ENCODE results near the gene CTNNA1.
"Not testable (repeated sequence)": the region's sequence is repeated elsewhere in the genome, so short reads cannot be mapped to it uniquely, and the experiment has no call there.

Gene CTNNA1

DNA sequence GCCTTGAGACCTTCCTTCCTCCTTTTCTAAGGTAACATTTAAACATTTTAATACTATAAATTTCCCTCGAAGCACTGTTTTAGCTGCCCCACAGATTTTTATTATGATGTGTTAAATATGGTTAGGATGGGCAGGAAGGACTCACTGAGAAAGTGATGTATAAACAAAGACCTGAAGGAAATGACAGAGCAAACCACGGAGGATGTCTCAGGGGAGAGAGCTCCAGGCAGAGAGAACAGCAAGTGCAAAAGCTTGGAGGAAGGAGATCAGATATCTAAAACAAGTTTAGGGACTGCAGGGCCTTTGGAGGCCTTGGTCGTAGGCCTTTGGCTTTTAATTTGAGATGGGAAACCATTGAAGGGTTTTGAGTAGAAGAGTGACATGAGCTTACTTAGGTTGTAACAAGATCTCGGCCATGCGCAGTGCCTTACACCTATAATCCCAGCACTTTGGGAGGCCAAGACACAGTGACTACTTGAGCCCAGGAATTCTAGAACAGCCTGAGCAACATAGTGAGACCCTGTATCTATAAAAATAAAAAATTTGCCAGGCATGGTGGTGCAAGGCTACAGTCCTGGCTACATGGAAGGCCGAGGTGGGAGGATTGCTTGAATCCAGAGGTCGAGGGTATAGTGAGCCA, 157.4 kb downstream of the CTNNA1 start:
- Histone ChIP-seq H3K9ac (ENCODE audit: low read length) (no peak overlapping the region), H3K36me3 (ENCODE audit: insufficient read depth, low read length) (peaks cover 11% of the 10 kb centered on the region), H3K27ac (ENCODE audit: low read depth, low read length) (no peak overlapping the region), H3K27me3 (ENCODE audit: control insufficient read depth in 1 of 2, insufficient read depth in 2 of 2, low read length in 2 of 2) (no peaks in the 10 kb centered on the region), H3K4me1 (ENCODE audit: insufficient read depth, low read length) (no peaks in the 10 kb centered on the region), H3K4me3 (ENCODE audit: low read depth in 1 of 2, low read length in 2 of 2) (no peak overlapping the region), H3K9me3 (ENCODE audit: low read length) (no peaks in the 10 kb centered on the region)

- H3K27me3 ChIP-seq (ENCODE audit: control insufficient read depth in 1 of 2, insufficient read depth in 2 of 2, low read length in 2 of 2) = no peaks in the 10 kb centered on the region
- peaks cover 4% of the 10 kb centered on the region for H3K36me3 ChIP-seq (ENCODE audit: insufficient read depth, low read length)
- H3K27ac ChIP-seq (ENCODE audit: low read depth, low read length) = no peak overlapping the region
These were observed 158.2 kb downstream of the CTNNA1 start for GRCh38 chr5:138911441-138911840.

GRCh38 chr5:138912093-138912492, 158.9 kb downstream of the CTNNA1 start:
- H3K27me3 ChIP-seq (ENCODE audit: control insufficient read depth in 1 of 2, insufficient read depth in 2 of 2, low read length in 2 of 2) = no peaks in the 10 kb centered on the region
- no peaks in the 10 kb centered on the region for H3K4me1 ChIP-seq (ENCODE audit: insufficient read depth, low read length)
- no peak overlapping the region for H3K4me3 ChIP-seq (ENCODE audit: low read depth in 1 of 2, low read length in 2 of 2)
- H3K9me3 ChIP-seq (ENCODE audit: low read length) = no peaks in the 10 kb centered on the region
- peaks cover 4% of the 10 kb centered on the region for H3K36me3 ChIP-seq (ENCODE audit: insufficient read depth, low read length)
- no peak overlapping the region for H3K9ac ChIP-seq (ENCODE audit: low read length)
- H3K27ac ChIP-seq (ENCODE audit: low read depth, low read length) = no peak overlapping the region

More at GRCh38 chr5:138911441-138911840, 158.2 kb downstream of the CTNNA1 start:
- H3K9me3 ChIP-seq (ENCODE audit: low read length) = no peaks in the 10 kb centered on the region
- H3K9ac ChIP-seq (ENCODE audit: low read length) = no peak overlapping the region
- no peak overlapping the region for H3K4me3 ChIP-seq (ENCODE audit: low read depth in 1 of 2, low read length in 2 of 2)
- no peaks in the 10 kb centered on the region for H3K4me1 ChIP-seq (ENCODE audit: insufficient read depth, low read length)

GRCh38 chr5:138913773-138914172, 160.5 kb downstream of the CTNNA1 start:
- no peaks in the 10 kb centered on the region for H3K4me1 ChIP-seq (ENCODE audit: insufficient read depth, low read length)
- no peaks in the 10 kb centered on the region for H3K9me3 ChIP-seq (ENCODE audit: low read length)
- H3K4me3 ChIP-seq (ENCODE audit: low read depth in 1 of 2, low read length in 2 of 2) = no peak overlapping the region
- peaks cover 6% of the 10 kb centered on the region for H3K36me3 ChIP-seq (ENCODE audit: insufficient read depth, low read length)
- H3K27me3 ChIP-seq (ENCODE audit: control insufficient read depth in 1 of 2, insufficient read depth in 2 of 2, low read length in 2 of 2) = no peaks in the 10 kb centered on the region
- H3K27ac ChIP-seq (ENCODE audit: low read depth, low read length) = no peak overlapping the region
- no peak overlapping the region for H3K9ac ChIP-seq (ENCODE audit: low read length)

DNA sequence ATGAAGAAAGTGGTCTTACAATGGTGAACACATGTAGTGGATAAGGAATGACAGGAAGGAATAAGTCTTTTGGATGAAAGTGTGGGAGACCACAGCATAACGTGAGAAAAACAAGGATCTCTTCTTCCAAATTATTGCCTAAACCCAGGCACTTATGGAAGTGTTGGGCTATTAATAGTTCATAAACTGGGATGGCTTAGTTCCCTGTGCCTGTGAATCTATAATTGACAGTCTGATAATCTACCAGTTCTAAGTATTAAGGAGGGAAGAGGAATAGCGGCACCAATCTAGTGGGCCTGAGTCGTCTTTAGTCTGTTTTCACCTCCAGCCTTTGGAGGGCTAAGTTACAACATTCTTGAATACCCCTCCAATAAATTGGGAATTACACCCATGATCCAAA, 161.1 kb downstream of the CTNNA1 start:
- Histone ChIP-seq H3K27me3 (ENCODE audit: control insufficient read depth in 1 of 2, insufficient read depth in 2 of 2, low read length in 2 of 2) (no peaks in the 10 kb centered on the region), H3K9me3 (ENCODE audit: low read length) (no peaks in the 10 kb centered on the region), H3K4me3 (ENCODE audit: low read depth in 1 of 2, low read length in 2 of 2) (no peak overlapping the region), H3K9ac (ENCODE audit: low read length) (no peak overlapping the region), H3K27ac (ENCODE audit: low read depth, low read length) (no peak overlapping the region), H3K4me1 (ENCODE audit: insufficient read depth, low read length) (no peaks in the 10 kb centered on the region), H3K36me3 (ENCODE audit: insufficient read depth, low read length) (peaks cover 9% of the 10 kb centered on the region)

DNA sequence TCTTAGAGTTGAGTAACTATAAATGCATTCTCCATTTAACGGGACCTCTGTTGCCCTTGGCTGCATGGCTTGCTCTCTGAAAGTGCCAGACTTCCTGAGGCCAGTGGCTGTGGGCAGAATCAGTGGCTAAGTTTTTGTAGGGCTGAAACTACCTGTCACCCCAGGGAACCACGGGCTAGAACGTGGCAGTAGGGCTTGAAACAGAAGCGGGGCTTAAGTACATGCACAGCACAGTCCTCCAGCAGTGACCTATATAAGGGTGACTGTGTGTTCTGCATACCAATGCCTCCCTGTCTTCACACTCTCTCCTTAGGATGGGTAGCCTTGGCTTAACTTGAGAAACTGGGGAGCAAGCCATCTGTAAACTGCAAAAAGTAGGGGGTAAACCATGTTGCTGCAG, 165.5 kb downstream of the CTNNA1 start:
- no peak overlapping the region for H3K4me3 ChIP-seq (ENCODE audit: low read depth in 1 of 2, low read length in 2 of 2)
- no peaks in the 10 kb centered on the region for H3K9me3 ChIP-seq (ENCODE audit: low read length)
- H3K4me1 ChIP-seq (ENCODE audit: insufficient read depth, low read length) = no peaks in the 10 kb centered on the region
- no peaks in the 10 kb centered on the region for H3K27me3 ChIP-seq (ENCODE audit: control insufficient read depth in 1 of 2, insufficient read depth in 2 of 2, low read length in 2 of 2)
- no peak overlapping the region for H3K27ac ChIP-seq (ENCODE audit: low read depth, low read length)
- peaks cover 7% of the 10 kb centered on the region for H3K36me3 ChIP-seq (ENCODE audit: insufficient read depth, low read length)
- H3K9ac ChIP-seq (ENCODE audit: low read length) = no peak overlapping the region

- H3K4me3 ChIP-seq (ENCODE audit: low read depth in 1 of 2, low read length in 2 of 2) = no peak overlapping the region
- H3K9me3 ChIP-seq (ENCODE audit: low read length) = no peaks in the 10 kb centered on the region
- H3K9ac ChIP-seq (ENCODE audit: low read length) = no peak overlapping the region
- H3K27ac ChIP-seq (ENCODE audit: low read depth, low read length) = no peak overlapping the region
- H3K36me3 ChIP-seq (ENCODE audit: insufficient read depth, low read length) = peaks cover 18% of the 10 kb centered on the region
- no peaks in the 10 kb centered on the region for H3K4me1 ChIP-seq (ENCODE audit: insufficient read depth, low read length)
- no peaks in the 10 kb centered on the region for H3K27me3 ChIP-seq (ENCODE audit: control insufficient read depth in 1 of 2, insufficient read depth in 2 of 2, low read length in 2 of 2)
These were observed 167.0 kb downstream of the CTNNA1 start for GRCh38 chr5:138920181-138920580.

DNA sequence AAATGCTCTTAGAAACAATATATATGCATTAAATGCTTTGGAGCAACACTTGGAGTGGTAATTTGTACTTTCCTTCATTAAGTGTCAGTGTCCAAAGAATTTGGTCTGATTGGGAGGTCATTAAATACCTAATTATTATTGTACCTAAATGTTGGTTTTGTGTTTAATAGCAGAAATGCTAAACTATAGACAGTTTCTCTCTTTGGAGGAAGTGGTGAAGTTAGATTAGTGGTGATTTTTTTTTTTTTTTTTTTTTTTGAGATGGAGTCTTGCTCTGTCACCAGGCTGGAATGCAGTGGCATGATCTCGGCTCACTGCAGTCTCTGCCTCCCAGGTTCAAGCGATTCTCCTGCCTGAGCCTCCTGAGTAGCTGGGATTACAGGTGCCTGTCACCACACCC, 168.1 kb downstream of the CTNNA1 start:
- H3K27me3 ChIP-seq (ENCODE audit: control insufficient read depth in 1 of 2, insufficient read depth in 2 of 2, low read length in 2 of 2); H3K4me3 ChIP-seq (ENCODE audit: low read depth in 1 of 2, low read length in 2 of 2); H3K9me3 ChIP-seq (ENCODE audit: low read length); H3K4me1 ChIP-seq (ENCODE audit: insufficient read depth, low read length); H3K9ac ChIP-seq (ENCODE audit: low read length); H3K27ac ChIP-seq (ENCODE audit: low read depth, low read length): not testable (repeated sequence)
- H3K36me3 ChIP-seq (ENCODE audit: insufficient read depth, low read length) = peaks cover 30% of the 10 kb centered on the region

GRCh38 chr5:138922494-138922893, 169.3 kb downstream of the CTNNA1 start:
- Histone ChIP-seq H3K9me3 (ENCODE audit: low read length) (no peaks in the 10 kb centered on the region), H3K9ac (ENCODE audit: low read length) (no peak overlapping the region), H3K36me3 (ENCODE audit: insufficient read depth, low read length) (peaks cover 39% of the 10 kb centered on the region)

DNA sequence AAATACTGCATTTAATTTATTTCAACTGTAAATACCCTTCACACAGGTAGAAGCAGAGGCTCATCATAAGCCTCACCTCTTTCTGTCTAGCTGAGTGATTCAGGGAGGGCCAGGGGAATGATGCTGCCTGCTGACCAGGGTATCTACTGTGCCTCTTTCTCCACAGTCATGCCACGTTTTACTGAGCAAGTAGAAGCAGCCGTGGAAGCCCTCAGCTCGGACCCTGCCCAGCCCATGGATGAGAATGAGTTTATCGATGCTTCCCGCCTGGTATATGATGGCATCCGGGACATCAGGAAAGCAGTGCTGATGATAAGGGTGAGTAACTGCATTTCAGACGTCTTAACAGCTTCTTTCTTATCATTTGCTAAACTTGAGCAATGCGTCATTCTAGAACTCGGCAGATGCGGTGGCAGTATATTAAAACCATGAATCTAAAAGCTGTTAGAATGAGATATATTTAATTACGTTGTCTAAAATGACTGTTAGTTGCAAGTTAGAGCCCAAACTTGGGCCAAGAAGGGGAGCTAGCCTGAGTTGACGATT, 171.9 kb downstream of the CTNNA1 start:
- peaks cover 44% of the 10 kb centered on the region for H3K36me3 ChIP-seq (ENCODE audit: insufficient read depth, low read length)
- H3K27ac ChIP-seq (ENCODE audit: low read depth, low read length) = no peak overlapping the region
- H3K4me1 ChIP-seq (ENCODE audit: insufficient read depth, low read length) = peaks cover 7% of the 10 kb centered on the region
- no peaks in the 10 kb centered on the region for H3K9me3 ChIP-seq (ENCODE audit: low read length)
- no peak overlapping the region for H3K9ac ChIP-seq (ENCODE audit: low read length)
- no peak overlapping the region for H3K4me3 ChIP-seq (ENCODE audit: low read depth in 1 of 2, low read length in 2 of 2)
- H3K27me3 ChIP-seq (ENCODE audit: control insufficient read depth in 1 of 2, insufficient read depth in 2 of 2, low read length in 2 of 2) = no peaks in the 10 kb centered on the region

More at GRCh38 chr5:138922494-138922893, 169.3 kb downstream of the CTNNA1 start:
- H3K4me3 ChIP-seq (ENCODE audit: low read depth in 1 of 2, low read length in 2 of 2) = no peak overlapping the region
- H3K4me1 ChIP-seq (ENCODE audit: insufficient read depth, low read length) = no peaks in the 10 kb centered on the region
- H3K27ac ChIP-seq (ENCODE audit: low read depth, low read length) = no peak overlapping the region
- H3K27me3 ChIP-seq (ENCODE audit: control insufficient read depth in 1 of 2, insufficient read depth in 2 of 2, low read length in 2 of 2) = no peaks in the 10 kb centered on the region

DNA sequence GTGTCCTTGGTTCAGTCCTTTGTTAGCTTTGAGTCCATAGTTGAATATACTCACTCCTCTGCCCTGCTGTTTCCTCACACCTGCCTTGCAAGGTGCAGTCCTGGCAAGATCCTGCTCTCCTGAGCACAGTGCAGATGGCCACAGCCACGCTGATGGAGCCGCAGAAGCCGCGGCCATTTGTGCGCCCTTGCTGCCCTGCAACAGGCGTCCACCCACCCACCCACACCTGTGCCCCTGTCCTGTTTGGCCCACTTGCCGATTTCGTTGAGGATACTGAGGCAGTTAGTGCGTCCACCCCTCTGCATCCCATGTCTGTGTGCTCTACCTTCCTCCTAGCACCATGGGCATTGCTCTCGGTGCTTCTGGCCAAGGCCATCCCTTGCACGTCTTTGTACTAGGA, 173.0 kb downstream of the CTNNA1 start:
- no peaks in the 10 kb centered on the region for H3K27me3 ChIP-seq (ENCODE audit: control insufficient read depth in 1 of 2, insufficient read depth in 2 of 2, low read length in 2 of 2)
- H3K4me1 ChIP-seq (ENCODE audit: insufficient read depth, low read length) = peaks cover 7% of the 10 kb centered on the region
- H3K36me3 ChIP-seq (ENCODE audit: insufficient read depth, low read length) = peaks cover 55% of the 10 kb centered on the region
- H3K27ac ChIP-seq (ENCODE audit: low read depth, low read length) = no peak overlapping the region
- H3K9me3 ChIP-seq (ENCODE audit: low read length) = no peaks in the 10 kb centered on the region
- no peak overlapping the region for H3K4me3 ChIP-seq (ENCODE audit: low read depth in 1 of 2, low read length in 2 of 2)
- H3K9ac ChIP-seq (ENCODE audit: low read length) = no peak overlapping the region

Data from muscle layer of colon (tissue), 2 donors.